ENCODE results near the gene PAMR1. TPM values are rescaled to one million over a fixed set of nuclear protein-coding genes. Genes with fewer than 3 reads are reported as not detected.

PAMR1 gene
- total and polyA plus RNA-seq, 2 of the 8 experiments (the other 6 are each of a cell fraction or from before 2014, with no cell fraction given): 3.0 to 6.9 TPM

DNA sequence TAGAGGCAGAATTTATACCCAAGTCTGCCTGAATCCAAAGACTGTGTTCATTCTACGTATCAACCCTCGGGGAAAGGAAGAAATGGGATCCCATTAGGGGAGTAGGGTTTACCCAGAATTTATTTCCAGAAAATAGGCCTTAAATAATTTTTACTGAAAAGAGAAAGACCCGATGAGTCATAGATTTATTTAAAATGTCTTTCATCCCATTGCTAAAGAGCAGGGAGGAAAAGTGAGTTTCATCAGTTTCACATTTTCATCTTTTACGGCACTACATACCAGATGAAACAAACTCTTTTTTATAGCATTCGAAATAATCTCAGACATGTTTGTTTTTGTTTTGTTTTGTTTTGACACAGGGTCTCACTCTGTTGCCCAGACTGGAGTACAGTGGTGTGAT, 137.4 kb downstream of the PAMR1 start (continued):
- TF ChIP-seq, protein P1, sequence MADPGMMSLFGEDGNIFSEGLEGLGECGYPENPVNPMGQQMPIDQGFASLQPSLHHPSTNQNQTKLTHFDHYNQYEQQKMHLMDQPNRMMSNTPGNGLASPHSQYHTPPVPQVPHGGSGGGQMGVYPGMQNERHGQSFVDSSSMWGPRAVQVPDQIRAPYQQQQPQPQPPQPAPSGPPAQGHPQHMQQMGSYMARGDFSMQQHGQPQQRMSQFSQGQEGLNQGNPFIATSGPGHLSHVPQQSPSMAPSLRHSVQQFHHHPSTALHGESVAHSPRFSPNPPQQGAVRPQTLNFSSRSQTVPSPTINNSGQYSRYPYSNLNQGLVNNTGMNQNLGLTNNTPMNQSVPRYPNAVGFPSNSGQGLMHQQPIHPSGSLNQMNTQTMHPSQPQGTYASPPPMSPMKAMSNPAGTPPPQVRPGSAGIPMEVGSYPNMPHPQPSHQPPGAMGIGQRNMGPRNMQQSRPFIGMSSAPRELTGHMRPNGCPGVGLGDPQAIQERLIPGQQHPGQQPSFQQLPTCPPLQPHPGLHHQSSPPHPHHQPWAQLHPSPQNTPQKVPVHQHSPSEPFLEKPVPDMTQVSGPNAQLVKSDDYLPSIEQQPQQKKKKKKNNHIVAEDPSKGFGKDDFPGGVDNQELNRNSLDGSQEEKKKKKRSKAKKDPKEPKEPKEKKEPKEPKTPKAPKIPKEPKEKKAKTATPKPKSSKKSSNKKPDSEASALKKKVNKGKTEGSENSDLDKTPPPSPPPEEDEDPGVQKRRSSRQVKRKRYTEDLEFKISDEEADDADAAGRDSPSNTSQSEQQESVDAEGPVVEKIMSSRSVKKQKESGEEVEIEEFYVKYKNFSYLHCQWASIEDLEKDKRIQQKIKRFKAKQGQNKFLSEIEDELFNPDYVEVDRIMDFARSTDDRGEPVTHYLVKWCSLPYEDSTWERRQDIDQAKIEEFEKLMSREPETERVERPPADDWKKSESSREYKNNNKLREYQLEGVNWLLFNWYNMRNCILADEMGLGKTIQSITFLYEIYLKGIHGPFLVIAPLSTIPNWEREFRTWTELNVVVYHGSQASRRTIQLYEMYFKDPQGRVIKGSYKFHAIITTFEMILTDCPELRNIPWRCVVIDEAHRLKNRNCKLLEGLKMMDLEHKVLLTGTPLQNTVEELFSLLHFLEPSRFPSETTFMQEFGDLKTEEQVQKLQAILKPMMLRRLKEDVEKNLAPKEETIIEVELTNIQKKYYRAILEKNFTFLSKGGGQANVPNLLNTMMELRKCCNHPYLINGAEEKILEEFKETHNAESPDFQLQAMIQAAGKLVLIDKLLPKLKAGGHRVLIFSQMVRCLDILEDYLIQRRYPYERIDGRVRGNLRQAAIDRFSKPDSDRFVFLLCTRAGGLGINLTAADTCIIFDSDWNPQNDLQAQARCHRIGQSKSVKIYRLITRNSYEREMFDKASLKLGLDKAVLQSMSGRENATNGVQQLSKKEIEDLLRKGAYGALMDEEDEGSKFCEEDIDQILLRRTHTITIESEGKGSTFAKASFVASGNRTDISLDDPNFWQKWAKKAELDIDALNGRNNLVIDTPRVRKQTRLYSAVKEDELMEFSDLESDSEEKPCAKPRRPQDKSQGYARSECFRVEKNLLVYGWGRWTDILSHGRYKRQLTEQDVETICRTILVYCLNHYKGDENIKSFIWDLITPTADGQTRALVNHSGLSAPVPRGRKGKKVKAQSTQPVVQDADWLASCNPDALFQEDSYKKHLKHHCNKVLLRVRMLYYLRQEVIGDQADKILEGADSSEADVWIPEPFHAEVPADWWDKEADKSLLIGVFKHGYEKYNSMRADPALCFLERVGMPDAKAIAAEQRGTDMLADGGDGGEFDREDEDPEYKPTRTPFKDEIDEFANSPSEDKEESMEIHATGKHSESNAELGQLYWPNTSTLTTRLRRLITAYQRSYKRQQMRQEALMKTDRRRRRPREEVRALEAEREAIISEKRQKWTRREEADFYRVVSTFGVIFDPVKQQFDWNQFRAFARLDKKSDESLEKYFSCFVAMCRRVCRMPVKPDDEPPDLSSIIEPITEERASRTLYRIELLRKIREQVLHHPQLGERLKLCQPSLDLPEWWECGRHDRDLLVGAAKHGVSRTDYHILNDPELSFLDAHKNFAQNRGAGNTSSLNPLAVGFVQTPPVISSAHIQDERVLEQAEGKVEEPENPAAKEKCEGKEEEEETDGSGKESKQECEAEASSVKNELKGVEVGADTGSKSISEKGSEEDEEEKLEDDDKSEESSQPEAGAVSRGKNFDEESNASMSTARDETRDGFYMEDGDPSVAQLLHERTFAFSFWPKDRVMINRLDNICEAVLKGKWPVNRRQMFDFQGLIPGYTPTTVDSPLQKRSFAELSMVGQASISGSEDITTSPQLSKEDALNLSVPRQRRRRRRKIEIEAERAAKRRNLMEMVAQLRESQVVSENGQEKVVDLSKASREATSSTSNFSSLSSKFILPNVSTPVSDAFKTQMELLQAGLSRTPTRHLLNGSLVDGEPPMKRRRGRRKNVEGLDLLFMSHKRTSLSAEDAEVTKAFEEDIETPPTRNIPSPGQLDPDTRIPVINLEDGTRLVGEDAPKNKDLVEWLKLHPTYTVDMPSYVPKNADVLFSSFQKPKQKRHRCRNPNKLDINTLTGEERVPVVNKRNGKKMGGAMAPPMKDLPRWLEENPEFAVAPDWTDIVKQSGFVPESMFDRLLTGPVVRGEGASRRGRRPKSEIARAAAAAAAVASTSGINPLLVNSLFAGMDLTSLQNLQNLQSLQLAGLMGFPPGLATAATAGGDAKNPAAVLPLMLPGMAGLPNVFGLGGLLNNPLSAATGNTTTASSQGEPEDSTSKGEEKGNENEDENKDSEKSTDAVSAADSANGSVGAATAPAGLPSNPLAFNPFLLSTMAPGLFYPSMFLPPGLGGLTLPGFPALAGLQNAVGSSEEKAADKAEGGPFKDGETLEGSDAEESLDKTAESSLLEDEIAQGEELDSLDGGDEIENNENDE (IDR thresholded peaks at IDR 0.05; ENCODE audit: insufficient replicate concordance, low read length): no peak
- TF ChIP-seq RBBP5 (IDR thresholded peaks at IDR 0.05; ENCODE audit: borderline replicate concordance, low read depth, low read length) (no peak), CBX8 (IDR thresholded peaks at IDR 0.05; ENCODE audit: borderline replicate concordance, low read depth, low read length) (no peak), JUND (IDR thresholded peaks at IDR 0.05; ENCODE audit: low read length) (no peak), GABPA (IDR thresholded peaks at IDR 0.05; ENCODE audit: borderline replicate concordance, insufficient read depth, low read length) (no peak), TCF12 (IDR thresholded peaks at IDR 0.05; ENCODE audit: low read depth, low read length) (no peak), FOSL1 (IDR thresholded peaks at IDR 0.05; ENCODE audit: insufficient read depth, low read depth, low read length) (no peak), ASH2L (IDR thresholded peaks at IDR 0.05; ENCODE audit: low read length) (no peak), CHD1 (IDR thresholded peaks at IDR 0.05; ENCODE audit: low read depth, low read length) (no peak), POU5F1 (IDR thresholded peaks at IDR 0.05; ENCODE audit: low read depth, low read length) (no peak), SRF (IDR thresholded peaks at IDR 0.05; ENCODE audit: low read depth, low read length) (no peak)
- TF ChIP-seq, protein P2, sequence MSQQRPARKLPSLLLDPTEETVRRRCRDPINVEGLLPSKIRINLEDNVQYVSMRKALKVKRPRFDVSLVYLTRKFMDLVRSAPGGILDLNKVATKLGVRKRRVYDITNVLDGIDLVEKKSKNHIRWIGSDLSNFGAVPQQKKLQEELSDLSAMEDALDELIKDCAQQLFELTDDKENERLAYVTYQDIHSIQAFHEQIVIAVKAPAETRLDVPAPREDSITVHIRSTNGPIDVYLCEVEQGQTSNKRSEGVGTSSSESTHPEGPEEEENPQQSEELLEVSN (IDR thresholded peaks at IDR 0.05): no peak

All from H1 (cell line).